Activated CD4-positive, alpha-beta T cell treated with anti-CD3 and anti-CD28 coated beads, Interleukin-2, amount 50 U/mL, for 24 hours (primary cell): ENCODE data around the gene MRPL38.
"Not testable (repeated sequence)": the region's sequence is repeated elsewhere in the genome, so short reads cannot be mapped to it uniquely, and the experiment has no call there.

Experiments
- DNase-seq, 2 donors: peaks; one replicate each; pipeline ENCODE4 v3.0.0-alpha.2; 2020; ENCODE audit warnings: low read depth in 1 of 2, low spot score in 1 of 2

MRPL38 gene

GRCh38 chr17:75855310-75856061 lies 49.2 kb downstream of the MRPL38 start, which contains the start of gene WBP2:
Gene WBP2 (minus strand): TSS chr17:75855335. CDS start chr17:75855297, 38 bp downstream.
- DNase-seq = peak; percentile 91 to 98

- no peak for DNase-seq
These were observed 49.8 kb downstream of the MRPL38 start for GRCh38 chr17:75854881-75855309.

GRCh38 chr17:75854101-75854748 lies 50.5 kb downstream of the MRPL38 start:
- no peak for DNase-seq

DNA sequence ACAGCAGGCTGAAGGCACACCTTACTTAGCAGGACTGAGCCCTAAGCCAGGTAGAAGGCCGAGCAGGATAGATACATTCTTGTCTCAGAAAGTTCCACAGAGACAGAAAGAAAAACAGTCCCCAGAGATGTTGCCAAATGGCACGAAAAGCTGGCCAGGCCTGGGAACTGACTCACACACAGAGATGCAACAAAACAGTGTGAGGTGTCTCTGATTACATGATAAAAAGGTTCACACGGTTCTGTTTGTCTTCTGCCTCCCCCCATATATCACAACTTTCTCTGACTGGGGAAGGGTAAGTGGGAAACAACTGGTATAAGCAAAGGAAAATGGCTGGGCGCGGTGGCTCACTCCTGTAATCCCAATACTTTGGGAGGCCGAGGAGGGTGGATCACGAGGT lies 51.3 kb downstream of the MRPL38 start:
- no peak for DNase-seq

DNA sequence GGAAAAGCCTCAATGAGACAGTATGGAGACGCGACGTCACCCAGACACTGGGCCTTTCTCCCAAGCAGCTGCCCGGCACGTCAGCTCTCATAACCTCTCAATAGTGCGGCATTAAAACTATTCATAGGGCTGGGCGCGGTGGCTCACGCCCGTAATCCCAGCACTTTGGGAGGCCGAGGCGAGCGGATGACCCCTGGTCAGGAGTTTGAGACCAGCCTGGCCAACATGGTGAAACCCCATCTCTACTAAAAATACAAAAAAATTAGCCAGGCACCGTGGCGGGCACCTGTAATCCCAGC lies 53.0 kb downstream of the MRPL38 start:
- DNase-seq = not testable (repeated sequence)

DNA sequence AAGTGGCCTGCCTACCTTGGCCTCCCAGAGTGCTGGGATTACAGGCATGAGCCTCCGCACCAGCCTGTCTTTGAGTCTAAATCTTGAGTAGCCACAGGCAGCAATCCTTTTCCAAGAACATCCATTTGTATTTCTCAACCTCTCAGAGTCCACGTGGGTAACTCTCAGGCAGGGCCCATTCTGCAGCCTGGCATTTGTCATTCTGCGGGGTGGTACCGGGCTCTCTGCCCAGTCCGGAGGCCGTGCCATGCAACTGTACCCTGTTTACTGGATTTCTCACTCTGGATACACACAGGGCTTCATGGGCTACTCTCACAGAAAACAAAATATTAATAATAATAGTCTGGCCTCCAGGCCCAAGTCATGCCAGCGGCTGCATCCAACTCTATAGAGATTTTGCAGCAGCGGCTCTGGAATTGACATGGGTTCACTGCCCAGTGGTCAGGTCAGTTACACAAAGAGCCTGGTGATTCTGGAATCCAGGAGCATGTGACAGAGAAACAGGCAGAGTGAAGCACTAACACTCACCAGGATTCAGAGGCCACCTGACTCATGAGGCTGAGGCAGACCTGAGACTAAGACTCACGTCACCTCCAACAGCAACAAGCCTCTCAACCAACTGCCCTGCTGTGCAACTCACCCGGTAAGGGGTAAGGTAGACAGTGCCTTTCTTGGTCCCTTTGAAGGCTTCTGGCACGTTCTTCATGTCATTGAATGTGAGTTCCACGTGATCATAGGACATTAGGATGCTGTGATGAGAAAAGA lies 53.6 kb downstream of the MRPL38 start:
- no peak for DNase-seq

DNA sequence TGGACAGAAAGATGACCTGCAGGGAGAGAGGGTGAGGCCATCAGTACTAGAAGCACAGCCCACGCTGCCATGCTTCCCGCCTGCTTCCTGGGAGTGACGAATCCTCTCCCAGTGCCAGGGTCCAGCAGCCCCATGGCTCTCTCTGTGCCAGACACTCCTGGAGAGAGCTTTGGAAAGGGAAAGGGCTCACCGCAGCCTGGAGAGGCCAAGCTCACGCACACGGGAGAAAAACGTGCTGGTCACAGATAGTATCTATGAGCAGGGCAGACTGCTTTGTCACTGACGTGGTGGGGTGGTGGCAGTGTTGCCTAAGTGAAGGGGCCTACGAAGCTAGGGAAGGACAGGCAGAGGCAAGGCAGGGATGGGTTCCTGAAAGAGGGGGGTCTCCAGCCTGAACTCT lies 55.0 kb downstream of the MRPL38 start:
- no peak for DNase-seq

DNA sequence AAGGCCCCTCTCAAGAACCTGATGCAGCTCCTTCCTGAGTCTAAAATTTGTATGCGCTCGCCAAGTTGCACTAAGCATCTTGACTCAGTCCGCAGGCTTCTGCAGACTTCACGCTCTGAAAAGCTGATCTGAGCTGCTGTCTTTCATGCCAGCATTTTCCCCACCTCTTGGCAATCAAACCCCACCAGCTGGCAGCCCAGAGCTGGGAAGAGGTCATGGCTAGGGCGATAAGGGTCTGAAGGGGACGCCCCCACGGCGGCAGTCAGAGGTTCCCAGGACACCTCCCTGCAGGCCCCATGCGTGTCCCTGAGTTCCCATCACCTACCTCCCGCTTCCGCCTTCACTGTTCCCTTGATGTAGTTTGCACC lies 55.4 kb downstream of the MRPL38 start:
- DNase-seq = no peak
